K562 (cell line): ENCODE measurements around the gene ATP5MK. TPM values are rescaled to one million over a fixed set of nuclear protein-coding genes. Genes with fewer than 3 reads are reported as not detected.

Source experiments
- ERF ChIP-seq: fragments of 450-650 bp; formaldehyde crosslinking; IDR thresholded peaks from 2 replicates; pipeline ENCODE4 v1.4.0; 2020; ENCODE audit warnings: mild to moderate bottlenecking, mixed read lengths
- FUS ChIP-seq: fragments of 200-400 bp; formaldehyde crosslinking; optimal IDR thresholded peaks from 2 replicates; pipeline ENCODE3; 2017; ENCODE audit warnings: low read depth, low read length
- HDAC6 ChIP-seq: IDR thresholded peaks from 2 replicates; pipeline ENCODE4 v1.6.1; 2012; ENCODE audit warnings: low read depth, mild to moderate bottlenecking, control low read depth, inconsistent platforms, low read length, moderate library complexity
- HES1 ChIP-seq: fragments of 450-650 bp; IDR thresholded peaks from 2 replicates; pipeline ENCODE4 v1.6.1; 2016; ENCODE audit warnings: low read depth, mild to moderate bottlenecking, moderate library complexity
- JUNB ChIP-seq: fragments of 450-650 bp; formaldehyde crosslinking; conservative IDR thresholded peaks from 2 replicates; pipeline ENCODE4 v1.4.0; 2020; ENCODE audit warnings: mild to moderate bottlenecking
- KAT2B ChIP-seq: IDR thresholded peaks from one replicate; pipeline ENCODE4 v1.6.1; 2012; ENCODE audit warnings: low read depth, mild to moderate bottlenecking, control low read depth, inconsistent platforms, low read length, moderate library complexity
- KAT7 ChIP-seq: sonication (generic); formaldehyde crosslinking; IDR thresholded peaks from 2 replicates; pipeline ENCODE4 v1.8.0; 2022; ENCODE audit warnings: missing genetic modification reagents, mild to moderate bottlenecking, borderline replicate concordance
- MBD1 ChIP-seq: fragments of 250-450 bp; sonication (Bioruptor Pico); IDR thresholded peaks from 2 replicates; pipeline ENCODE4 v1.8.0; 2022; ENCODE audit warnings: inconsistent platforms
- SAP30 ChIP-seq: fragments of 200-600 bp; sonication (generic); IDR thresholded peaks from 2 replicates; pipeline ENCODE4 v1.6.1; 2012; ENCODE audit warnings: borderline replicate concordance, low read depth, mild to moderate bottlenecking, moderate library complexity, low read length, control low read depth, inconsistent platforms; ENCODE audit not compliant: insufficient read depth, poor library complexity, severe bottlenecking
- ZBTB40 ChIP-seq, 2 experiments: fragments of 450-650 bp in 1 of 2; sonication (generic) in 1 of 2; formaldehyde crosslinking in 1 of 2; IDR thresholded peaks; 2 replicates each; pipeline versions ENCODE4 v1.7.1 to v1.9.0; 2016 to 2022; ENCODE audit warnings: inconsistent platforms in 1 of 2, mild to moderate bottlenecking in 1 of 2, missing genetic modification reagents in 1 of 2
- ZNF140 ChIP-seq: fragments of 250-450 bp; sonication (Bioruptor Pico); IDR thresholded peaks from 2 replicates; pipeline ENCODE4 v1.8.0; 2021; ENCODE audit warnings: moderate library complexity, mild to moderate bottlenecking, inconsistent platforms
- ZNF785 ChIP-seq: fragments of 250-450 bp; sonication (Bioruptor Pico); IDR thresholded peaks from 2 replicates; pipeline ENCODE4 v1.4.0; 2020; ENCODE audit warnings: mild to moderate bottlenecking
- polyA plus RNA-seq, 8 experiments: library from polyadenylated mRNA; depleted of rRNA in 4 of 8; stranded (reverse) in 5 of 8; unstranded in 3 of 8; fragments of >200 nt; fragmentation: Nextera tagmentation in 2 of 8; fragmentation: Illumina TruSeq in 1 of 8; extraction: Ambion mirVana in 2 of 8; extraction: Trizol in 1 of 8; gene quantifications; 2 replicates each; pipeline versions ENCODE4 v1.2.1 to v1.2.3, GENCODE V29; 2011 to 2014; ENCODE audit warnings: inconsistent platforms in 1 of 8, missing spikeins in 1 of 8
- total RNA-seq, 7 experiments: library from RNA; depleted of rRNA in 6 of 7; stranded (reverse); fragments of >200 nt in 6 of 7; fragmentation: Illumina TruSeq in 2 of 7; extraction: Trizol in 2 of 7; gene quantifications; 2 replicates each; pipeline versions ENCODE4 v1.2.1 to v1.2.3, GENCODE V29; 2011 to 2021; ENCODE audit warnings: low replicate concordance in 1 of 7

ATP5MK gene
- total and polyA plus RNA-seq, 9 of the 15 experiments (the other 6 are each of a cell fraction or from before 2014, with no cell fraction given): 182 to 1,810 (median 741) TPM

GRCh38 chr10:103367782-103368518, 28.3 kb downstream of the ATP5MK start, which contains the start of gene TAF5 (continued):
- TF ChIP-seq HES1 (no peak), KAT7 (CRISPR knock-in tag) (no peak), HDAC6 (no peak), FUS (no peak), ERF (no peak), JUNB (CRISPR knock-in tag) (no peak), ZNF785 (CRISPR knock-in tag) (no peak), SAP30 (peak; percentile 81), MBD1 (no peak), KAT2B (no peak), ZBTB40 (IDR thresholded peaks at IDR 0.05) (0 out of 2 replicates have a peak, but pooled peaks have one; percentile 21), ZBTB40 (CRISPR knock-in tag; IDR thresholded peaks at IDR 0.05) (no peak), ZNF140 (CRISPR knock-in tag) (no peak)
